Fibroblast of skin of left quadriceps (primary cell): ENCODE measurements around the gene RAET1G.
"Not testable (repeated sequence)": the region's sequence is repeated elsewhere in the genome, so short reads cannot be mapped to it uniquely, and the experiment has no call there.

Experiments
- DNase-seq, 2 experiments: peaks; one replicate each; pipeline ENCODE4 v3.0.0-alpha.2; 2013; ENCODE audit warnings: low read depth in 2 of 2

Gene RAET1G

DNA sequence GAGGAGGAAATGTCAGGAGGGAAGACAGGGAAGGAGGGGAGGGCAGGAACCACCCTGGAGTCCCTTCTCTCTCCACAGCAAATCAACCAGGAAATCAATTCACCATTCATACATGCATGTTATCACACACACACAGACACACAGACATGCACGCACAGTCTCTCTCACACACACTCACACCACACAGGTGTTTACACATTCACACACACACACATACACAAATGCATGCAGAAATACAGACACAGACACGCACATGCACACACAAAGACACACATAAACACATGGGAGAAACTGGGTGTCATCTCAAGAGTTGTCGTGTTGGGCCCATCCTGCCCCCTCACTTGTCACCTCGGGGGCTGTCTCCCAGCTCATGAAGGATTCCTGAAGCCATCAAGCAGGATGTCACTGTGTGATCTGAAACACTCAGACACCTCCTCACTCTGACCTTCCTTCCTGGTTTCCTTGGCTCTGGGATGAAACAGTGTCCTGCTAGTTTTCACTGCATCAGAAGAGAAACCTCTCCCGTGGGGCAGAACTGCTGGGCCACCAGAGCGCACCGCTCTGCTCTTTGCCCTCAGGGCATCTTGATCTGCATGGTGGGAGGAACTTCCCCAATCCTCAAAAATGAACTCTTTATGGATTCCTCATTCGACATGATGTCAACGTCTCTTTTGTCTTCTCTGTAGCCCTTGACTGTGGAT is 9.2 kb downstream of the RAET1G start:
- no peak for DNase-seq

DNA sequence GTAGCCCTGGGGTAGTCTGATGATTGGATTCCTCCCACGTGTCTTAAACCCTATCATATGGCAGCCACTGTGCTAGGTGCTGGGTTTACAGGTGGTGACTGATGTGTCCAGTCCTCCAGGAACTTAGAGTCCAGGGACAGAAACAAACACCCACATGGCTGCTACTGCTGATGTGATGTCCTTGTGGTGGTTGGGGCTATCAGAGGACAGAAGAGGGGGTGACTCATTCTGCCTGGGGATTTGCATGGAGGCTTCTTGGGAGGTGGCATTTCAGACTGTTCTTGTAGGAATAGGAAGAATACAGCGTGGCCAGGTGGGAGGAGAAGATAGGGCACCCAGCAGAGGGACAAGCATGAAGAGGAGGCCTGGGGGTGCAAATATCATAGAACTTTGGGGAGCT is 9.8 kb downstream of the RAET1G start:
- no peak for DNase-seq

DNA sequence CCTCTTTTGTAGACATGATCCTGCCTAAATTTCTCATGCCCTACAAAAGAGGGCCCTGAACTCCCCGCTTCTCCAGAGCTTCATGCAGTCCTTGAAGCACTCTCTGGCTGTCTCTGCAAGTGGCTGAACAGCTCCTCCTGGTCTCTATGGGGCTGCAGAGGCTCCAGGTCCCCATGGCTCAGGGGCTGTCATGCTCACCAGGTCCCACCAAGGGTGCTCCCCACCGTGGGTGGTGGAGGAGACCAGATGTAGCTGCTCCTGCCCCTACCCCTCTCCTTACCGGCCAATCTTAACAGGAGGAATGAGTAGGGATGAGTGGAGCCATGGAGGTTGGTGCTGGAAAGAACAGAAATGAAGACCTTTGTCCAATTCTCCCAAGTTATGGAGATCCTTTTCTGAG is 10.2 kb downstream of the RAET1G start:
- not testable (repeated sequence) for DNase-seq

DNA sequence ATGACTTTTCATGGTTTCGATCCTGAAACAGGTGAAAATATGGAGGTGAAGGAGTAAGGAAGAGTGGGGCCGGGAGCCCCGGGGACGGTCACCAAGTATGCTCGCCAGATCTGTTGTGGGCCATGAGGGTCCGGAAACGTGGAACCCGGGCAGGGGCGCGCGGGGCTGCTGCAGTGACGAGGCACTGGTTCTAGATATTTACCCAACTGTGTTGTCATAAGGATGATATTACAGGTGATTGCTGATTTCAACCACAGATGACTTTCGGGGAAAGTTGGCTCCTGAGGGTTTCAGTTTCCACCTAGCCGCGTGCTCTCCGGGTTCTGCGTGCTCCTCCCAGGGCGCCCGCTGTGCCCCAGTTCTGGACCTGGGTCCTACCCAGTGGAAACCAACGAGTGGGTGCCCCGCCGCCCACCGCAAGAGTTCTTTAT is 12.2 kb downstream of the RAET1G start:
- no peak for DNase-seq

DNA sequence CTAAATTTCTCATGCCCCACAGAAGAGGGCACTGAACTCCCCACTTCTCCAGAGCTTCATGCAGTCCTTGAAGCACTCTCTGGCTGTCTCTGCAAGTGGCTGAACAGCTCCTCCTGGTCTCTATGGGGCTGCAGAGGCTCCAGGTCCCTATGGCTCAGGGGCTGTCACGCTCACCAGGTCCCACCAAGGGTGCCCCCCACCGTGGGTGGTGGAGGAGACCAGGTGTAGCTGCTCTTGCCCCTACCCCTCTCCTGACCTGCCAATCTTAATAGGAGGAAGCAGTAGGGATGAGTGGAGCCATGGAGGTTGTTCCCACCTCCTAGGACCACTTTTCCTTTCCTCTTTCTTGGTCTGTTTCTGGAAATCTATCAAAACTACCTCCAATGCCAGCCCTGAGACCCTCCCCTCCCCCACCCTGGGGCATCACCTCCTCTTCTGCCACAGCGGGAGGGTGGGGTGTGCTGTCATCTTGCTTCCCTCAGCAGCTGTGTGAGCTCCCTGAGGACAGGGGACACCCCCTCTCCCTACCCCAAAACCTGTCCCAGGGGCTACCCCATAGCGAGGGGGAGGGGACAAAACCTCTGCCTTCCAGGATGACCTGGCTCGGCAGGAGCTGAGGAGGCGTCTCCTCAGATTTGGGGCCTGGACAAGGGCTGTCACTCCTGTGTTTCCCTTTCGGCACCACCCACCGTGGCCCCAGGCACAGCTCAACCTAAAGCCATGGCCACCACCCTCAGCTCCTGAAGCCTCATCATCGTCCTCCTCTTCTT is 13.0 kb downstream of the RAET1G start:
- DNase-seq: no peak

DNA sequence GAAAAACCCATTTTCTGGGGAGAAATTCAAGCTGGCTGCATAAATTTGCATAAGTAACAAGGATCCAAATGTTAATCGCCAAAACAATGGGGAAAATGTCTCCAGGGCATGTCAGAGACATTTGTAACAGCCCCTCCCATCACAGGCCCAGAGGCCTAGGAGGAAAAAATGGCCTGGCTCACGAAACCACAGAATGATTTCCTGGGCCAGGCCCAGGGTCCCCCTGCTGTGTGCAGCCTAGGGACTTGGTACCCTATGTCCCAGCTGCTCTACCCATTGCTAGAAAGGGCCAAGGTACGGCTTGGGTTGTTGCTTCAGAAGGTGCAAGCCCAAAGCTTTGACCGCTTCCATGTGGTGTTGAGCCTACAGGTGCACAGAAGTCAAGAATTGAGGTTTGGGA is 14.4 kb downstream of the RAET1G start:
- not testable (repeated sequence) for DNase-seq

DNA sequence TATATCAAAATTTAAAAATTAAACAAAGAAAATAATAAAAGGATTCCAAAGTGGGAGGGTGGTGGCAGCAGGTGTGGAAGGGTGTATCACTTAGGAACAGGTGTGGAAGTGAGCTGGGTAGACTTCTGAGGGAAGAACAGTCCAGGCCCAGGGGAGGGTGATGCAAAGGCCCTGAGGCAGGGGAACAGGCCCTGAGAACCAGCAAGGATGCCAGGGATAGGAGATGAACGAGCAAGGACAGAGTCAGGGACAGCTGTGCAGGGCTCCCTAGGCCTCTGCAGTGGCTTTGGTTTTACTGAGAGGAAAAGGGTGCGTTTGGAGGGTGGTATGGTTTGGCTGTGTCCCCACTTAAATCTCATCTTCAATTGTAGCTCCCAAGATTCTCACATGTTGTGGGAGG is 15.6 kb downstream of the RAET1G start:
- DNase-seq: no peak

DNA sequence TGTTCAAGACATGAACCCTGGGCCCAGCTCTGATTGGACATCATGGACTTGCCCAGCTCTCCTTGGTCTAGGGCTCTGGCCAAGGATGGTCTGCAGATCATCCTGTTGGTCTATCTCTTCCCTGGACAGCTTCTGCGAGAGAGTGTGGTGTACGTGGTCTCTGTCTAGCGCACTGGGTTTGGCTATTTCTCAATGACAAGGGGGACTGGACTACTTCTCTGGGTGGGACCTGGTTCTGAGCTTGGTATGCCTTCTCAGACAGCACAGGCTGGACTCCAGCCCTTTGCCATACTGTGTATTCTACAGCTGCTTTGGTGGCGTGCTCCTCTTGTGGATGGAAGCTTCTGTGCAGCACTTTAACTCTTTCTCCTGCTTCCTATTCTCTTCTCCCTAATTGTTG is 16.5 kb downstream of the RAET1G start:
- no peak for DNase-seq

DNA sequence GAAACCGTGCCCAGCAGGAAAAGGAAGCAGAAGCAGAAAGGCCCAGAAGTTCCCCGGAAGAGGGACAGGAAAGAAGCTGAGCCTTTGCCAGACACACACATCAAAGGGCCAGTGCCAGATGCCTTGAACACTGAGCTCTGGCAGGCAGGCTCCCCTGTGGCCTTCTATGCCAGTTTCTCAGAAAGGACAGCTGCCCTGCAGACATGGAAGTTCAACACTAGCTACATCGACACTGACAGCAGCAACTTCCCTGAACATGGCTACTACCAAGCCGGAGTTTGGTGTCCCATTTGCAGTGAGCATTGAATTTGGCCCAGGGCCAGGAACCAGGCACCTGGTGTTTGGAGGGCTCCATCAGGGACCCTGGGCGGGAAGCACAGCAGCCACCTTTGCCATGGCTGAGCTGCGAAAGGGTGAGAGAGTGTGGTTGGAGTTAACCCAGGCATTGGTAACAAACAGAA is 17.0 kb downstream of the RAET1G start:
- DNase-seq: no peak

DNA sequence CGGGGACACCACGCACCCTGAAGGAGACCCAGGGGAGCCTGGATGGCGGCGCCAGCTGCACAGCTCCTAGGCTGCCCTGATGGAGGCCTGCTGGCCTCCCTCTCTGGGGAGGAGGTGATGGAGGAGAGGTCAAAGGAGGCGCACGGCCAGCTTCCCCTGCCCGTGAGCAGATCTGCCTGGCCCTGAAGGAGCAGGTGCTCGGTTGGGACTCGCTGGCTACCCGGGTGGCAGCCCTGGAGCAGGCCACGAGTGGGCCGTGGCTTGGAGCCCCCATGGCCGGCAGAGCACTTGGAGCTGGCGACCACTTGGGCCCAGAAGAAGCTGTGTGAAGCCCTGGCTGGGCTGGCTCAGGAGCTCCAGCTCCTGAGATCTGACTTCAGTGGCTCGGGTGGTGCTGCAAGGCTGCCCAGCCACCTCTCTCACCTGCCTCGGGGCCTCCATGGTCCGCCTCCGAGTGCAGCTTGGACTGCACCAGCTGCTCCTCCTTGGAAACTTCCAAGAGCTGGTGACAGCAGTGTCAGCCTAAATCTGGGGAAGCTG is 17.5 kb downstream of the RAET1G start:
- no peak for DNase-seq

DNA sequence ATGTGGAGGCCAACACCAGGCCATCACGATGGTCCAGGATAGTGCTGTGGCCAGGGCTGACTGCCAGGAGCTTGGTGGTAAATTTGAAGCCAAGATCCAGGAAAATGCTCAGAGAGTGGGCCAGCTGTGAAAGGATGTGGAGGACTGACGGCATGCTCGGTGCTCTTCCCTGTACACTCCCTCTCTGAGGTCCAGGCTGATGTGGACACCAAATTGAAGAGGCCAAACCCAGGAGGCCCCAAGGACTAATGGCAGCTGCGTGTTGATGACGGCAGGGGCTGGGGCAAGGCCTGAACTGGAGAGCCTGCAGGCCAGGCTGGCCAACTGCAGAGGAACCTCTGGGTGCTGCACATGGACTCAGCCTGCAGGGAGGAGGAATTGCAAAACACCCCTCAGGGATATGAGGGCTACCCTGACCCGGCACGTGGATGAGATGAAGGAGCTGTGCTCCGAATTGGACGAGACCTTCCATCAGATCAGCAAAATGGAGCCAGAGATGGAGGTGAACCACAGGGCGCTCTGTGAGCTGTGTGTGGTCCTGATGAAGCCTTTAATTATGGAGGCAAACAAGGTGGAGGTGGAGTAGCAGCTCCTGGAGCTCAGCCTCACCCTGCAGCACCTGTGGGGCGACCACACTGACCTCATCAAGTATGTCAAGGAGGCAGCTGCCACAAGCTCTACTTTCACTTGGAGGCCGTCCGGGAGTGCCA is 18.1 kb downstream of the RAET1G start:
- DNase-seq: no peak

DNA sequence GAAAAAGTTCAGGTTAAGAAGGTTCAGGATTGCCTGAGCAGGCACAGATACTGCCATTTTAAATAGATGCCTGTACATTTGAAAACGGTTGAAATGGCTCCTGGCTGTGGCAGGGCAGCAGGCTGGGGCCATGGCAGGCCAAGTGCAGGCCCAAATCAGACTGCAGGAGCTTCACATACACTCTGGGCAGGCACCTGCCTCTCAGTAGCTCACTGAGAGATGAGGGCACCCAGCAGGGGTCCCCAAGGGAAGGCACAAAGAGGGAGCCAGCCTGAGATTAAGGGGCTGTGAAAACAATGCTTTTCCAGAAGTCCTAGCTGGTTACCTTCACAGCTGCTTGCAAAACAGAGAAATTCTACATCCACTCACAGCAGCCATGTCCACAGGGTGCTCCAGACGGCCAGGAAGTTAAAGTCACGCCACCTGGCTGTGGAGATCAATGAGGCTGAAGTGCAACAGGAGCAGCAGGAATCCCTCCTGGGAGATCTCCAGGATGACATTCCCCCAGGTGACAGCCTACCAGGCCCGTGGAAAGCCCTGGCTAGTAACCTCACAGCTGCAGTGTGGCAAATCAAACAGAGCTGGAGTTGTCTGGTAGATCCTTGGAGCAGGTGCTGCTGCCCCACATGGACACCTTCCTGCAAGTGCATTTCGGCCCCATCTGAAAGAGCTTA is 18.8 kb downstream of the RAET1G start:
- DNase-seq: no peak

DNA sequence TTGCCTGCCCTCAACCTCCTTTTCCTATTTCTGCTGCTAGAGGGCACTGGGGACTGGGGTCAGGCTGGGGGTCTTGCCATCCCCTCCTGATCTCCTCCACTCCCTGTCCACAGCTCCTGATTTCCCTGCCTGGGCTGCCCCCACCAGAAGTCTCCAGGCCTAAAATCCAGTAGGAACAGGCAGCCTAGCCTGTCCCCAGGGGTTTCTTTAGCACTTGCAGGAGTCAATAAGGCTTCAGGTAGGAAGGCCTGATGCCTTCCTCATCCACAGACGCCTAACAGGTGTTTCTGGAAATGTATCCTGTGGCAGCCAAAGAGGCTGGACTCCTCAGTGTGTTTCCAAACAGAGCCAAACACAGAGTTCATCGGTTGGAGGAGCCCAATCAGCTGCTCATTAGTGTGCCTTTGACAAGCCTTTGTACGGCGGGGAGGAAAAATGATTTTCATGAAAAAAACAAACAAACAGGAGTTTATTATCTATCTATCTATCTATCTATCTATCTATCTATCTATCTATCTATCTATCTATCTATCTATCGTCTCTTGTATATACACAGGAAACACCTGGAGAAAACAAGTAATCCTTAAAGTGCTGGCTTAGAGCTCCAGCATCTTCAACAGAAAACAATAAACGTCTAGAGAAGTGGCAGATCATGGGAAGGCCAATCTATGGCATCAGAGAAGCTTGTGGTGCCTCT is 21.3 kb downstream of the RAET1G start:
- DNase-seq: no peak

DNA sequence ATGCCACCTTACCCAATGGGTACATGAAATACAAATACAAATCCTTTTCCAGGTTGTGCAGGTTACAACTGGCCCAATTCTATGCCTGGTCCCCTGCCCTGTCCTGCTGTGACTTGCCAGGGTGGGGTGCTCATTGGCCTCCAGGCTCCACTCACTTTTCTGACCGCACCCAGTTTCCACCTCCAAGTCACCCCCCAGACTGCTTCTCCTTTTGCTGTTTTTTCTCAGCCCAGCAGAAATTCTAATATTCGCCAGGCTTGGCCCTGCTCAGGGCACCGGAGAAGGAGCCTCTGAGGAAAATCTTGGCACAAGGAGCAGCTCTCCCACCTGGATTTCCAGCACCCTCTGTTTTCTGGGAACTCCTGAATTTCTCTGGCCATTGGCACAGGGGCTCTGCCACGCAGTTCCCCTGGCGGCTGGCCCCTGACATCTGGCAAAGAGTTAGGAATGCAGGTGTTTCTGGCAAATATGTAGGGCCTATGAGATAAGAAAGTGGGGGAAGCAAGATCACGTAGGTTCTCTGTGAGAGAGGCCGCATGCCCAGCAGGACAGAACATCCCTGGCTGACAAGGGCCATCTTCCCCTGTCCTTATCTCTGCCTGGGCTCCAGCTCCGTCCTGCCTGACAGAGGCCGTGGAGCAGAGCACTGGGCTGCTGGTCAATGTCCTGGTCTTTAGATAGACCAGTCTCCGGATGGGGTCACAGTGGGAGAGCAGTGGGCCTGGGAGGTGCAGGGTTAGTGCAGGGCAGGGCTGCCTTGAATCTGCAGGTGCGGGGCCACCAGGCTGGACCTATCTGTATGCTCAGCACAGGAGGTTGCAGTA is 22.1 kb downstream of the RAET1G start:
- no peak for DNase-seq

DNA sequence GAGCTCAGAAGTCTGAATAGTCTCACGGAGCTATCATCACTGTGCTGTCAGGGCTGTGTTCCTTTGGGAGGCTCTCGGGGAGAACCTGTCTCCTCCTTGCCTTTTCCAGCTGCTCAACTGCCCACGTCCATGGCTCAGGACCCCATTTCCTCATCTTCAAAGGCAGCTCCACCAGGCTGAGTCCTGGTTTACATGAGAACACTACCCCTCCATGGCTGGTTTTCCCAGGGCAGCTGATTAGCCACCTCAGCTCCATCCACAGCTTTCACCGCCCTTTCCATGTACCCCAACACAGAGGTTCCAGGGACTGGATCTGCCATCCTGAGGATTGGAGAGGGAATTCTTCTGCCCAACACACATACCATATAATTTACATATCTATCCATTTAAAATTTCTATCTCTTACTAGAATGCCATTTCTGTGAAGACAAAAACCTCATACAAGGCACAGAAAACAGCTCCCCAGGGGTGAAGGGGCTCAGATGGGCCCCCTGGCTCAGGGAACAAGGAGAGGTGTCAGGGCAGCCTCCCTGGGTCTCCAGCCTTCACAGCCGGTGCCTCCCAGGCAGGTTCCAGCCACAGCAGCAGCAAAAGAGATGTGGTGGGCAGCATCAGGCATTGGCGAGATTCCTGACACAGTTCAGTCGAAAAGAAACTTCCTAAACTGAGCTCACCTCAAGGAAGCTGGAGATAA is 22.8 kb downstream of the RAET1G start:
- no peak for DNase-seq

DNA sequence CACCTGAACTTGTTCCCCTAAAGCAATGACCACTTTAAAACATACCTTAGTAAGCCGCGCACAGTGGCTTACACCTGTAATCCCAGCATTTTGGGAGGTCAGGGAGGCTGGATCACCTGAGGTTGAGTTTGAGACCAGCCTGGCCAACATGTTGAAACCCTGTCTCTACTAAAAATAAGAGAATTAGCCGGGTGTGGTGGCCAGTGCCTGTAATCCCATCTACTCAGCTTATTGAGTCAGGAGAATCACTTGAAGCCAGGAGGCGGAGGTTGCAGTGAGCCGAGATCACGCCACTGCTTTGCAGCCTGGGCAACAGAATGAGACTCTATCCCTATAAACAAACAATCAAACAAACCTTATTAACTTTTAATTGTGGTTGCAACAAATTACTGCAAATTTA is 23.4 kb downstream of the RAET1G start:
- no peak for DNase-seq

DNA sequence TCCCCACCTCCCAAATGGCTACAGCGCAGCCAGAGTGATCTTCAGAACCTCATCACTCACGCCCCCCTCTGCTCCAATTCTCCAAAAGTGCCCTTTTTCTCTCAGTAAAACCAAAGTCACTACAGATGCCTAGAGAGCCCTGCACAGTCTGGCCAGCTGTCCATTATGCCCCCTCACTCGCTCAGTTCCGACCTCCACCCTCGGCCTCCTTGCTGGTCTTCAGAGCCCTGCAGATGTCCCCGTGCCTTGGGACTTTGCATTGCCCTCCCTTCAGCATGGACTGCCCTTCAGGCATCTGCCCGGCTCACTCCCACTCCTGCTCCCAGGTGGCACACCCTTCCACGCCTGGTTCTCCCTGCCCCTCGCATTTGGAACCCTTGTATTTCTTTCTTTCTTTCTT is 24.0 kb downstream of the RAET1G start:
- DNase-seq: no peak

DNA sequence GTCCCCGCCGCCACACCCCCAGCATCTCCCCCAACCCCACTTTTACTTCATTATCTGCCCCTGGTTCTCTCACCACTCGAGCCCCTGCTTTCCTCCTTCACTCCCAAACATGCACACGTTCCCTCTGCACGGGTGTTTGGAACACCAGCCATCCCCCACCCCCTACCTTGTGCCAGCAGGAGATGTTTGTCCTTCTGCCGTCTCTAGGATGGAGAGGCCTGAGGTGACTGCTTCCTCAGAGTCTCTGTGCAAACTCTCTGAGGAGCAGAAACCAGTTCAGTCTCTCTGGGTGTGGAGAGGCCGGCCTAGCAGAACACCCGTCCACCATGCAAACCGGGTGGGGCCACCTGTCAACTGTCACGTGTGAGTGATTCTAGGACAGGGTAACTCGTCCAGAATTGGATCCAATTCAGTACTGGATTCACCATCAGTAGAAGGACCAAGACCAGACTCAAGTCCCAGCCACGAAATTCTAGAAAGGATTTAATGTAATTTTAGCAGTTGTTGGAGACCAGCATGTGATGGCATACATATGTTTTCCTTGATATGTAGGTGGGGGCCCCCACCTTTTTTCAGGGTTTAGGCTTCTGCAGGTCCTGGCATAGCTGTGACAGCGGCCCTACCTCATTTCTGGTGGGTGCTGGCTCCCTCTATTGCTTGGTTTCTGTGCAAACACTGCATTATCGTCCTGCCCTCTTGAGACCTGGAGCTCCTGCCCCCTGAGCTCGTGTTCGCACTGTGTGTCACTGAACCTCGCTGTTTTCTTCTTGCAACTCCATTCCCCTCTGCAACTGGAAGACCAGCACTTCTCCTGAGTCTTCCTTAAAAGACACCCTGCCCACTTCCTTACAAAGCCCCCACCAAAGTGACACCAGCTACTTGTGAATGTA is 24.8 kb downstream of the RAET1G start, which contains the start of gene RAET1E:
RAET1E (minus strand) TSS at position 259 of the 890 bp plus-strand sequence. CDS start 7,212 bp downstream, outside the sequence.
- no peak for DNase-seq
